RWPE1 (cell line): Measurements from ENCODE around the gene RELL1.

ENCODE experiments used
- CTCF ChIA-PET: fragments of 350-600 bp; sonication (Branson Sonifier 250); formaldehyde crosslinking; extraction: SDS; loops from one replicate; lab custom pipeline; 2021; lab: Yijun Ruan, JAX
- POLR2A ChIA-PET: fragments of 400-600 bp; formaldehyde crosslinking; extraction: SDS; loops from one replicate; lab custom pipeline; 2020; ENCODE audit warnings: antibody characterized with exemption; ENCODE audit not compliant: low non-redundant PET; lab: Yijun Ruan, JAX
- DNase-seq: peaks from one replicate; pipeline ENCODE4 v3.0.0; 2012; ENCODE audit warnings: low spot score
- H3K27ac ChIP-seq: fragments of 450-650 bp; 2 replicates; pipeline ENCODE4 v1.5.1; 2017
- CTCF ChIP-seq: fragments of 450-650 bp; conservative IDR thresholded peaks from 2 replicates; pipeline ENCODE4 v1.5.1; 2017; ENCODE audit warnings: low read depth, mild to moderate bottlenecking

The RELL1 gene

GRCh38 chr4:37686373-37687193 is at the start of gene RELL1:
RELL1 (minus strand) TSS chr4:37686376; CDS start chr4:37686287, 89 bp downstream.
- POLR2A ChIA-PET, result no interaction called here
- H3K27ac ChIP-seq, result peak within 1 kb of the TSS; percentile 95
- TF ChIP-seq CTCF, result no peak
- peak; percentile 97 for DNase-seq
- CTCF ChIA-PET, result interaction anchor here (0.6 kb wide), 1 partner anchor 232 kb away, joined by 5 read pairs; no protein-coding TSS in a partner anchor

GRCh38 chr4:37735578-37735977 is 49.4 kb upstream of the RELL1 start:
- CTCF ChIA-PET, result no interaction called here
- no peak overlapping the region for H3K27ac ChIP-seq
- no peak for TF ChIP-seq CTCF
- DNase-seq, result no peak
- POLR2A ChIA-PET, result no interaction called here

GRCh38 chr4:37734989-37735388 is 48.8 kb upstream of the RELL1 start:
- H3K27ac ChIP-seq, result no peak overlapping the region
- POLR2A ChIA-PET, result no interaction called here
- no peak for TF ChIP-seq CTCF
- no peak for DNase-seq
- CTCF ChIA-PET, result no interaction called here

GRCh38 chr4:37733240-37733867 is 47.2 kb upstream of the RELL1 start:
- ChIA-PET CTCF (no interaction called here), POLR2A (no interaction called here)
- no peak overlapping the region for H3K27ac ChIP-seq
- TF ChIP-seq CTCF, result no peak
- DNase-seq, result no peak

- no peak for TF ChIP-seq CTCF
- CTCF ChIA-PET, result no interaction called here
- POLR2A ChIA-PET, result no interaction called here
- DNase-seq, result no peak
- no peak overlapping the region for H3K27ac ChIP-seq
Observed at GRCh38 chr4:37732526-37733186, 46.5 kb upstream of the RELL1 start.

GRCh38 chr4:37729649-37730004 is 43.5 kb upstream of the RELL1 start:
- TF ChIP-seq CTCF, result no peak
- DNase-seq, result no peak
- H3K27ac ChIP-seq, result no peak overlapping the region
- ChIA-PET CTCF (no interaction called here), POLR2A (no interaction called here)
